K562 (cell line): ENCODE data around the gene ARMC12. TPM values are rescaled to one million over a fixed set of nuclear protein-coding genes. Genes with fewer than 3 reads are reported as not detected.
A peak's percentile ranks its signal among the peaks of the same experiment; 100 is the strongest.

Experiments used
- ETV1 ChIP-seq: fragments of 450-650 bp; conservative IDR thresholded peaks from 2 replicates; pipeline ENCODE4 v1.6.1; 2016; ENCODE audit warnings: missing genetic modification characterization, control low read depth, low read depth, missing compliant biosample characterization
- GABPA ChIP-seq: fragments of 200-800 bp; sonication (Bioruptor generic); conservative IDR thresholded peaks from 2 replicates; pipeline ENCODE4 v1.6.1; 2016; ENCODE audit warnings: low read depth, missing genetic modification characterization, missing compliant biosample characterization
- MAZ ChIP-seq, 2 experiments: fragments of 450-650 bp in 1 of 2; sonication (generic) in 1 of 2; formaldehyde crosslinking; IDR thresholded peaks in 1 of 2; conservative IDR thresholded peaks in 1 of 2; 2 replicates each; pipeline versions ENCODE4 v1.4.0 to v1.5.0; 2020; ENCODE audit warnings: mild to moderate bottlenecking in 1 of 2, missing genetic modification reagents in 1 of 2
- MTA2 ChIP-seq: fragments of 450-650 bp; IDR thresholded peaks from 2 replicates; pipeline ENCODE4 v1.6.1; 2016; ENCODE audit warnings: low read depth
- PCBP1 ChIP-seq: fragments of 200-400 bp; formaldehyde crosslinking; IDR thresholded peaks from 2 replicates; pipeline ENCODE4 v1.6.1; 2018; ENCODE audit warnings: mild to moderate bottlenecking, low read depth, low read length; ENCODE audit not compliant: poor library complexity, severe bottlenecking
- PHF8 ChIP-seq: fragments of 200-600 bp; sonication (generic); IDR thresholded peaks from 2 replicates; pipeline ENCODE4 v1.6.1; 2012; ENCODE audit warnings: mixed run types, mild to moderate bottlenecking, inconsistent platforms, low read length, moderate library complexity, borderline replicate concordance
- PML ChIP-seq: IDR thresholded peaks from 2 replicates; pipeline ENCODE4 v1.6.1; 2012; ENCODE audit warnings: low read length, inconsistent platforms
- POLR2B ChIP-seq: fragments of 450-650 bp; IDR thresholded peaks from 2 replicates; pipeline ENCODE4 v1.6.1; 2018; ENCODE audit warnings: low read depth; ENCODE audit not compliant: partially characterized antibody
- TAF1 ChIP-seq: IDR thresholded peaks from 2 replicates; pipeline ENCODE4 v1.6.1; 2011; ENCODE audit warnings: mild to moderate bottlenecking, low read length, moderate library complexity; ENCODE audit not compliant: insufficient read depth, control insufficient read depth, severe bottlenecking; ENCODE audit errors: extremely low read depth
- TAF7 ChIP-seq: fragments of 450-650 bp; IDR thresholded peaks from 2 replicates; pipeline ENCODE4 v1.6.1; 2016; ENCODE audit warnings: missing genetic modification characterization, missing compliant biosample characterization
- TAF9B ChIP-seq: fragments of 450-650 bp; IDR thresholded peaks from 2 replicates; pipeline ENCODE4 v1.6.1; 2018; ENCODE audit warnings: mild to moderate bottlenecking; ENCODE audit not compliant: partially characterized antibody
- TEAD1 ChIP-seq, 2 experiments: fragments of 450-650 bp in 1 of 2; sonication (generic) in 1 of 2; formaldehyde crosslinking; IDR thresholded peaks; 2 replicates each; pipeline versions ENCODE4 v1.4.0 to v1.8.0; 2020 to 2022; ENCODE audit warnings: mild to moderate bottlenecking in 2 of 2, missing genetic modification reagents in 1 of 2
- ZBTB1 ChIP-seq: sonication (generic); formaldehyde crosslinking; IDR thresholded peaks from 2 replicates; pipeline ENCODE4 v1.8.1; 2023; ENCODE audit warnings: missing genetic modification reagents, low read depth, mild to moderate bottlenecking, borderline replicate concordance
- ZKSCAN1 ChIP-seq: fragments of 150-350 bp; IDR thresholded peaks from 2 replicates; pipeline ENCODE4 v1.6.1; 2016; ENCODE audit warnings: low read depth, low read length
- polyA plus RNA-seq, 8 experiments: library from polyadenylated mRNA; depleted of rRNA in 4 of 8; stranded (reverse) in 5 of 8; unstranded in 3 of 8; fragments of >200 nt; fragmentation: Nextera tagmentation in 2 of 8; fragmentation: Illumina TruSeq in 1 of 8; extraction: Ambion mirVana in 2 of 8; extraction: Trizol in 1 of 8; gene quantifications; 2 replicates each; pipeline versions ENCODE4 v1.2.1 to v1.2.3, GENCODE V29; 2011 to 2014; ENCODE audit warnings: inconsistent platforms in 1 of 8, missing spikeins in 1 of 8
- total RNA-seq, 7 experiments: library from RNA; depleted of rRNA in 6 of 7; stranded (reverse); fragments of >200 nt in 6 of 7; fragmentation: Illumina TruSeq in 2 of 7; extraction: Trizol in 2 of 7; gene quantifications; 2 replicates each; pipeline versions ENCODE4 v1.2.1 to v1.2.3, GENCODE V29; 2011 to 2021; ENCODE audit warnings: low replicate concordance in 1 of 7
- TF ChIP-seq, protein P1 (sequence below): IDR thresholded peaks from 2 replicates; pipeline ENCODE4 v1.6.1; 2016; ENCODE audit warnings: missing genetic modification characterization, missing compliant biosample characterization
- TF ChIP-seq, protein P2 (sequence below): fragments of 250-450 bp; sonication (Bioruptor Pico); IDR thresholded peaks from 2 replicates; pipeline ENCODE4 v1.9.0; 2021; ENCODE audit warnings: mild to moderate bottlenecking
- TF ChIP-seq, protein P3 (sequence below): fragments of 250-450 bp; sonication (Bioruptor Pico); IDR thresholded peaks from 2 replicates; pipeline ENCODE4 v1.5.0; 2020; ENCODE audit warnings: mild to moderate bottlenecking
- TF ChIP-seq, protein P4 (sequence below): sonication (generic); formaldehyde crosslinking; IDR thresholded peaks from 2 replicates; pipeline ENCODE4 v1.9.0; 2022; ENCODE audit warnings: mild to moderate bottlenecking, missing genetic modification reagents
- TF ChIP-seq, protein P5 (sequence below), 2 experiments: fragments of 450-650 bp in 1 of 2; sonication (generic) in 1 of 2; formaldehyde crosslinking in 1 of 2; IDR thresholded peaks in 1 of 2; conservative IDR thresholded peaks in 1 of 2; 2 replicates each; pipeline versions ENCODE4 v1.6.1 to v1.8.1; 2016 to 2023; ENCODE audit warnings: mild to moderate bottlenecking in 2 of 2, moderate library complexity in 2 of 2, inconsistent platforms in 1 of 2, missing genetic modification reagents in 1 of 2
- TF ChIP-seq, protein P6 (sequence below): conservative IDR thresholded peaks from 2 replicates; pipeline ENCODE4 v1.6.1; 2011; ENCODE audit warnings: low read depth, mild to moderate bottlenecking, low read length; ENCODE audit not compliant: control insufficient read depth

ARMC12 gene
- total and polyA plus RNA-seq, 9 of the 15 experiments (the other 6 are each of a cell fraction or from before 2014, with no cell fraction given): 0.09 to 0.58 (median 0.31) TPM; not detected in 3

DNA sequence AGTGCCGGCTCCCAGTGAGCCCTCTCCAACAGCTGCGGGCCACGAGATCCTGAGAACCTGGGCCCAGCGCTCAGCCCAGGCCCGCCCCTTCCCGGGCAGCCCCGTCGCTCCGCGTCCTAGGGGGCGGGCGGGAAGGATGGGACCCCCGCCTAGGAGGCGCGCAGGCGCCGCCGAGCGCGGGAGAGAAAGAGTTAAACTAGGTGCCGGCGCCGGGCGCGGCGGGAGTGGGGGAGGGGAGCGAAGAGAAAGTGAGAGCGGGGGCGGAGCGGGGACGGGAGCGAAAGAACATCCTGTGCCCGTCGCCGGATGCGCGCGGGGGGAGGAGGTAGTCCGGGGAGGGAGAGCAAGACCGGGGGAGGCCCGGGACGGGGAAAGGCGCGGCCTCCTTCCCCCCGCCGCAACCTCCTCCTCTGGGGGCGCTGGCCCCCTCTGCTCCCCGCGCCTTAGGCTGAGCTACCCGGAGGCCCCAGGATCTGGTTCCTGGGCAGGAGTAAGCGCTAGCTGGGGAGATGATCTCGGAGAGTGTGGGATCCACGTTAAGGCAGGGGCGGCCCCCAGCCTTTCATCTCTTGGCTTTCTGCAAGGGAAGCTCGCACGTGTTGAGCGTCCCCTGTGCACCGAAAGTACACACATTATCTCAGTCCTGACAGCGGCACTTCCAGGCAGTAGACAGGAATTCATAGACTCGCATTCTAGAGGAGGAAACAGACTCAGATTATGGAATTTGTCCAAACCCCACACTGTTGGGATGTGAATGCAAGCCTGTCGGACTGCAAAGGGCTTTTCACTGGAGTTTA lies 4.9 kb upstream of the ARMC12 start (continued):
- TF ChIP-seq, protein P1, sequence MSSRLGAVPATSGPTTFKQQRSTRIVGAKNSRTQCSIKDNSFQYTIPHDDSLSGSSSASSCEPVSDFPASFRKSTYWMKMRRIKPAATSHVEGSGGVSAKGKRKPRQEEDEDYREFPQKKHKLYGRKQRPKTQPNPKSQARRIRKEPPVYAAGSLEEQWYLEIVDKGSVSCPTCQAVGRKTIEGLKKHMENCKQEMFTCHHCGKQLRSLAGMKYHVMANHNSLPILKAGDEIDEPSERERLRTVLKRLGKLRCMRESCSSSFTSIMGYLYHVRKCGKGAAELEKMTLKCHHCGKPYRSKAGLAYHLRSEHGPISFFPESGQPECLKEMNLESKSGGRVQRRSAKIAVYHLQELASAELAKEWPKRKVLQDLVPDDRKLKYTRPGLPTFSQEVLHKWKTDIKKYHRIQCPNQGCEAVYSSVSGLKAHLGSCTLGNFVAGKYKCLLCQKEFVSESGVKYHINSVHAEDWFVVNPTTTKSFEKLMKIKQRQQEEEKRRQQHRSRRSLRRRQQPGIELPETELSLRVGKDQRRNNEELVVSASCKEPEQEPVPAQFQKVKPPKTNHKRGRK (tag): no peak
- peak; percentile 97 for TF ChIP-seq ETV1 (tag)
- peak; percentile 88 for TF ChIP-seq GABPA
- TF ChIP-seq, protein P2, sequence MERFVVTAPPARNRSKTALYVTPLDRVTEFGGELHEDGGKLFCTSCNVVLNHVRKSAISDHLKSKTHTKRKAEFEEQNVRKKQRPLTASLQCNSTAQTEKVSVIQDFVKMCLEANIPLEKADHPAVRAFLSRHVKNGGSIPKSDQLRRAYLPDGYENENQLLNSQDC (CRISPR knock-in tag): no peak
- TF ChIP-seq, protein P3, sequence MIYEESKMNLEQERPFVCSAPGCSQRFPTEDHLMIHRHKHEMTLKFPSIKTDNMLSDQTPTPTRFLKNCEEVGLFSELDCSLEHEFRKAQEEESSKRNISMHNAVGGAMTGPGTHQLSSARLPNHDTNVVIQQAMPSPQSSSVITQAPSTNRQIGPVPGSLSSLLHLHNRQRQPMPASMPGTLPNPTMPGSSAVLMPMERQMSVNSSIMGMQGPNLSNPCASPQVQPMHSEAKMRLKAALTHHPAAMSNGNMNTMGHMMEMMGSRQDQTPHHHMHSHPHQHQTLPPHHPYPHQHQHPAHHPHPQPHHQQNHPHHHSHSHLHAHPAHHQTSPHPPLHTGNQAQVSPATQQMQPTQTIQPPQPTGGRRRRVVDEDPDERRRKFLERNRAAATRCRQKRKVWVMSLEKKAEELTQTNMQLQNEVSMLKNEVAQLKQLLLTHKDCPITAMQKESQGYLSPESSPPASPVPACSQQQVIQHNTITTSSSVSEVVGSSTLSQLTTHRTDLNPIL (CRISPR knock-in tag): no peak
- peak; percentile 90 to 96 for TF ChIP-seq MAZ (CRISPR knock-in tag; conservative IDR thresholded peaks at IDR 0.05 in 1 of 2, IDR thresholded peaks at IDR 0.05 in 1 of 2)
- TF ChIP-seq PML: peak; percentile 32; the same call in 1 of the 2 replicates
- peak; percentile 72 for TF ChIP-seq TAF1
- TF ChIP-seq, protein P4, sequence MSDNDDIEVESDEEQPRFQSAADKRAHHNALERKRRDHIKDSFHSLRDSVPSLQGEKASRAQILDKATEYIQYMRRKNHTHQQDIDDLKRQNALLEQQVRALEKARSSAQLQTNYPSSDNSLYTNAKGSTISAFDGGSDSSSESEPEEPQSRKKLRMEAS (CRISPR knock-in tag): peak; percentile 82
- TF ChIP-seq PCBP1: peak; percentile 93
- TF ChIP-seq, protein P5, sequence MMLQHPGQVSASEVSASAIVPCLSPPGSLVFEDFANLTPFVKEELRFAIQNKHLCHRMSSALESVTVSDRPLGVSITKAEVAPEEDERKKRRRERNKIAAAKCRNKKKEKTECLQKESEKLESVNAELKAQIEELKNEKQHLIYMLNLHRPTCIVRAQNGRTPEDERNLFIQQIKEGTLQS (IDR thresholded peaks at IDR 0.05): 0 out of 2 replicates have a peak, but pooled peaks have one; percentile 19
- TF ChIP-seq, protein P5 (CRISPR knock-in tag; conservative IDR thresholded peaks at IDR 0.05): no peak
- 0 out of 2 replicates have a peak, but pooled peaks have one; percentile 29 for TF ChIP-seq MTA2
- TF ChIP-seq TAF9B: no peak
- TF ChIP-seq POLR2B: peak; percentile 70
- TF ChIP-seq ZKSCAN1: 0 out of 2 replicates have a peak, but pooled peaks have one; percentile 3
- peak; percentile 85 for TF ChIP-seq PHF8
- TF ChIP-seq, protein P6, sequence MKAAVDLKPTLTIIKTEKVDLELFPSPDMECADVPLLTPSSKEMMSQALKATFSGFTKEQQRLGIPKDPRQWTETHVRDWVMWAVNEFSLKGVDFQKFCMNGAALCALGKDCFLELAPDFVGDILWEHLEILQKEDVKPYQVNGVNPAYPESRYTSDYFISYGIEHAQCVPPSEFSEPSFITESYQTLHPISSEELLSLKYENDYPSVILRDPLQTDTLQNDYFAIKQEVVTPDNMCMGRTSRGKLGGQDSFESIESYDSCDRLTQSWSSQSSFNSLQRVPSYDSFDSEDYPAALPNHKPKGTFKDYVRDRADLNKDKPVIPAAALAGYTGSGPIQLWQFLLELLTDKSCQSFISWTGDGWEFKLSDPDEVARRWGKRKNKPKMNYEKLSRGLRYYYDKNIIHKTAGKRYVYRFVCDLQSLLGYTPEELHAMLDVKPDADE: peak; percentile 80; the same call in 1 of the 2 replicates
- TF ChIP-seq ZBTB1 (CRISPR knock-in tag): peak; percentile 81
- TF ChIP-seq TAF7: peak; percentile 11
- peak in 1 of 2 experiments; percentile 77; a peak in 1 of 4 replicates for TF ChIP-seq TEAD1 (CRISPR knock-in tag; IDR thresholded peaks at IDR 0.05)
